ENCODE results near the gene CALY. TPM values are rescaled to one million over a fixed set of nuclear protein-coding genes. Genes with fewer than 3 reads are reported as not detected.

The CALY gene
- total RNA-seq, 1 experiment from 2014 or later = 0.47 TPM

GRCh38 chr10:133312016-133312768 lies 24.5 kb downstream of the CALY start:
- H3K9me2 ChIP-seq (ENCODE audit: insufficient read depth) = no peaks in the 10 kb centered on the region
- peaks cover 0 to 3% of the 10 kb centered on the region in 2 experiments; a peak in 1 of 4 replicates for H3K36me3 ChIP-seq (ENCODE audit: control insufficient read depth in 1 of 2, insufficient read depth in 2 of 2, low read length in 2 of 2)
- no peak for DNase-seq (ENCODE audit: low read depth, low spot score)
- no TSS peak for BruUV-seq (replicated peaks)
- no peak overlapping the region for H3K27ac ChIP-seq (ENCODE audit: low read depth, low read length)
- CTCF ChIA-PET = no interaction called here
- no peaks in the 10 kb centered on the region for H3K9me3 ChIP-seq (ENCODE audit: control insufficient read depth in 1 of 2, insufficient read depth in 1 of 2, low read depth in 1 of 2, low read length in 2 of 2)
- no peak overlapping the region for H2AFZ ChIP-seq (ENCODE audit: low read depth, low read length, poor library complexity, severe bottlenecking)
- H3K79me2 ChIP-seq (ENCODE audit: insufficient read depth, low read length) = peaks cover 12% of the 10 kb centered on the region
- H4K20me1 ChIP-seq (ENCODE audit: insufficient read depth) = no peaks in the 10 kb centered on the region
- no peak overlapping the region for H3K9ac ChIP-seq (ENCODE audit: low read length)
- peaks cover under 1 to 12% of the 10 kb centered on the region in 2 experiments; a peak in 2 of 4 replicates for H3K4me1 ChIP-seq (ENCODE audit: control insufficient read depth in 1 of 2, insufficient read depth in 2 of 2, low read length in 2 of 2)
- POLR2A ChIA-PET = no interaction called here
- intact Hi-C loops (cut with micrococcal nuclease) = no loop called here
- H3K4me2 ChIP-seq (ENCODE audit: low read length) = no peak overlapping the region
- no peak overlapping the region for H3K4me3 ChIP-seq (replicated peaks in 1 of 2; ENCODE audit: low read depth in 1 of 2, low read length in 2 of 2)
- ATAC-seq = no peak
- no peaks in the 10 kb centered on the region for H3K27me3 ChIP-seq (ENCODE audit: insufficient read depth, low read length)
- RAD21 ChIA-PET (ENCODE audit: low non-redundant PET in 1 of 2, low total read pairs in 2 of 2, uncharacterized antibody in 2 of 2, unreplicated experiment in 2 of 2) = no interaction called here
- TF ChIP-seq MAX (IDR thresholded peaks at IDR 0.05) = no peak
- TF ChIP-seq YY1 (IDR thresholded peaks at IDR 0.05; ENCODE audit: extremely low read depth, insufficient replicate concordance, low read depth, low read length) = no peak
- no peak for TF ChIP-seq EZH2phosphoT487 (IDR thresholded peaks at IDR 0.05; ENCODE audit: borderline replicate concordance)
- no peak for TF ChIP-seq RAD21 (IDR thresholded peaks at IDR 0.05; ENCODE audit: low read depth)
- TF ChIP-seq POLR2AphosphoS5 (IDR thresholded peaks at IDR 0.05; ENCODE audit: low read depth, low read length) = no peak
- no peak for TF ChIP-seq ZNF274 (IDR thresholded peaks at IDR 0.05; ENCODE audit: low read depth, low read length)
- TF ChIP-seq CEBPB (IDR thresholded peaks at IDR 0.05; ENCODE audit: low read depth) = no peak
- no peak for TF ChIP-seq TCF7L2 (IDR thresholded peaks at IDR 0.05; ENCODE audit: borderline replicate concordance, extremely low read depth, insufficient read depth, insufficient read length)
- TF ChIP-seq ZFX (IDR thresholded peaks at IDR 0.05) = no peak
- TF ChIP-seq ATF3 (IDR thresholded peaks at IDR 0.05) = no peak
- no peak for TF ChIP-seq CBX3 (IDR thresholded peaks at IDR 0.05; ENCODE audit: low read depth)
- TF ChIP-seq SP1 (IDR thresholded peaks at IDR 0.05; ENCODE audit: low read depth) = no peak
- TF ChIP-seq SRF (IDR thresholded peaks at IDR 0.05; ENCODE audit: low read depth) = no peak

Measured in HCT116 (cell line).